ENCODE data around the gene RAP1GDS1.

- TF ChIP-seq CTCF (IDR thresholded peaks at IDR 0.05; ENCODE audit: insufficient read depth, low read depth, low read length) (no peak), EZH2 (IDR thresholded peaks at IDR 0.05; ENCODE audit: insufficient read depth, low read length) (no peak)
Measured at GRCh38 chr4:98287328-98287727, 26.1 kb downstream of the RAP1GDS1 start.

Data from astrocyte (in vitro differentiated cells and primary cell).